GM19328 (cell line): ENCODE measurements around the gene KCNE1.
"Not testable (repeated sequence)": the region's sequence is repeated elsewhere in the genome, so short reads cannot be mapped to it uniquely, and the experiment has no call there.

ENCODE experiments used
- ATAC-seq: cut with Tn5 transposase; IDR thresholded peaks from one replicate; pipeline ENCODE4 v1.9.1; 2021; ENCODE audit warnings: mild to moderate bottlenecking, moderate library complexity; ENCODE audit not compliant: unreplicated experiment

The KCNE1 gene

GRCh38 chr21:34511787-34512455, at the start of gene KCNE1:
Gene KCNE1 (minus strand): TSS chr21:34512210. CDS start chr21:34449634, 62,576 bp downstream.
- ATAC-seq, result no peak

DNA sequence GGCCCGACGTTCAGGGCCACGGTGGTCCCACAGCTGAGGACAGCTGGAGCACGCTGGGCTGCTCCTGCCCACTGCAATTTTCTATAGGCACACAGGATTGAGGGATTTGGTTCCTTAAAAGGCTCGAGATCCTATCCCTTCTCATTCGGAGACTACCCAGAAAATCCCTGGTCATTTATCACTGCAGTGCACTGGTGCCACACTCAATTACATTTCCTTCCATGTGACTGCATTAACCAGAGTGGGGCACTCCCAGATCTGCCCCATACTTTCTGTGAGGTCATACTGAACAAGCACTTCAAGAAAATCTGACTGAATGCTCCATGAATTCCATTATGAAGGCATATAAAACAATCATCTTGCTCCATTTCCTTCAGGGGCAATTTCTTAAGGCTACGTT, 49.8 kb upstream of the KCNE1 start:
- ATAC-seq, result no peak

GRCh38 chr21:34560609-34561008, 48.6 kb upstream of the KCNE1 start:
- ATAC-seq, result no peak

GRCh38 chr21:34560021-34560420, 48.0 kb upstream of the KCNE1 start:
- ATAC-seq, result no peak

DNA sequence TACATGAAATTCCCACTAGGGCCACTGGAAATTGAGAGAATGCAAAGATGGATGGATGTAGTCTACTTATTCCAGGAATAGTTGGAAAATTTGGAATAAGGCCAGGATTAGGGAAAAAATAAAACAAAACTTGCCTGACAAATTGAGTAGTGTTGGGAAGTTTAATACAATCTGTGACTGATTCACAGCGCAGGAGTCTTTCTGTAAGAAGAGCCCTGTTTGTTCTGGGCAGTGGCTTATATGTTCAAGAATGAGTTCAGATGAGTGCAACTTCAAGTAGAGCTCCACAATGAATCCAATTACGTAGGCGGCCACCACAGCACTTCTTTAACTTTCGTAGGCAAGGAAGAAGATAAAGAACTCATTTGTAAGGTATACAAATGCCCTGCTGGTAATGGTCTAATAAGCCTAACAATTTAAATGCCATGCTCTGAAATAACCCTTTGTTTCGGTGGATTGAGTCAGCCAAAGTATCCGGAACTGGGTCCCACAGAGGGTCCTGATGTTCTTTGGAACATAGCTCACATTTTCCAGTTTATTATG, 47.1 kb upstream of the KCNE1 start:
- no peak for ATAC-seq

DNA sequence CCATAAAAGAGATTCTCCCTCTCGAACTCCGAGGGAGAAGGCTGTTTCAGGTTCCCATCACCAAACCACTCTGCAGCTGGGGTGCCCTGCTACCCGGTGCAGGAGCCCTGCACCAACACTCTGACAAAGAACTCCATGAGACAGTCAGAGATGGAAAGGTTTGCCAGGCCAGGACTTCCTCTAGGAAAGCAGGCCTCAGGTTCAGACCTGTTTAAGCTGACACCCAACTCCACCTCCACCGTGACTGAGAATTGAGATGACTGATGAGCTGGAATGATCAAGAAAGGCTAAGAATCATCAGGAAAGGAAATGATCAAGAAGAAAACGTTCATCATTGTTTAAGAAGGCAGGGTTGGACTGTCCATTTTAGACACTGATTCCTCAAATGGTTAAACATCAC, 46.2 kb upstream of the KCNE1 start:
- ATAC-seq, result no peak

DNA sequence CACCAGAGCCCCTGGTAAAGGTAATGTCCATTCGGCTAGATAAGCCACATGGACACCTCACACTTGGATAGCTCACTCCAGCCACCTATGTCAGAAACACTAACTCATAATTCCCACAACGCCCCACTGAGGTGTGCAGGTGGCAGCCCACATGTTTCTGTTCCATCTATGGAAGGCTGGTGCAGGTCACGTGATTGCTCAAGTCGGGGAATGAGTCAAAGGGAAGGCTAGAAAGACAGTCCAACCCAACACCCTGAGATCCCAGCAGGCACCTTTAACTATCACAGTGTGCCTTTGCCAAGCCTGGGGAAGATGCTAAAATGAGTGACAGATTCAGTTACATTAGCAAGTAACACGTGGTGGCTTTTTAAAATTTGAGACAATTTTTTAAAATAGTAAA, 45.3 kb upstream of the KCNE1 start:
- no peak for ATAC-seq

- not testable (repeated sequence) for ATAC-seq
Measured at GRCh38 chr21:34554670-34555069, 42.7 kb upstream of the KCNE1 start.

GRCh38 chr21:34554227-34554626, 42.2 kb upstream of the KCNE1 start:
- ATAC-seq, result no peak

GRCh38 chr21:34553151-34553952, 41.3 kb upstream of the KCNE1 start:
- no peak for ATAC-seq

DNA sequence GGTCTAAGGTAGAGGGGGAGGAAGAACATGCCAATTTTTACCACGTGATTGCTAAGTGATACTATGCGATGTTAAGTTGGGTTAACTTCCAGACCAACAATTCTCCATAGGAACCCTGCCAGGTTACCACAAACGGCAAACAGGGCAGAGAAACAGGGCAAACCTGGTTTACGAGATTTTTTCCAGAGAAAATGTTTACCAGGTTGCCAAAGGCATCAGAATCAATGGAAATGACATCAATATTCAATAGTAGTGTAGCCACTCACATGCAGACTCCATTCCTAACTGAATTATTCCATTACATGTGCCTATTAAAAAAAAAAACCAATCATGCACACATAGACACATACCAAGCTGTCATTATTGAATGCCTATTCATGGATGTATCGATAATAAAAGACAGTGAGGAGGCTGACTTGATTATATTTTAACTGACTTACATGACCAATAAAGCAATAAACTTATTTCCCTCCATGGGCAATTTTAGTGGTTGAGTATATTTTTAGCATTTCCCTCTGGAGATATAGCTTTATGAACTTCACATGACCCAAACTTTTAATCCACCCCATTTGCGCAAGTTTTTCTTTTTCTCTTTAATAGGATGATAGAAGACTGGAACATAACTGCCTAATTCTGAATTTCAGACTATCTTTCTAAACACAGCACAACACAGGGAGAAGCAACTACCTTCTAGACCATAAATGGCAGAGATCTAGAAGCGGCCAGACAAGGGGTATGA, 40.5 kb upstream of the KCNE1 start:
- ATAC-seq, result no peak

DNA sequence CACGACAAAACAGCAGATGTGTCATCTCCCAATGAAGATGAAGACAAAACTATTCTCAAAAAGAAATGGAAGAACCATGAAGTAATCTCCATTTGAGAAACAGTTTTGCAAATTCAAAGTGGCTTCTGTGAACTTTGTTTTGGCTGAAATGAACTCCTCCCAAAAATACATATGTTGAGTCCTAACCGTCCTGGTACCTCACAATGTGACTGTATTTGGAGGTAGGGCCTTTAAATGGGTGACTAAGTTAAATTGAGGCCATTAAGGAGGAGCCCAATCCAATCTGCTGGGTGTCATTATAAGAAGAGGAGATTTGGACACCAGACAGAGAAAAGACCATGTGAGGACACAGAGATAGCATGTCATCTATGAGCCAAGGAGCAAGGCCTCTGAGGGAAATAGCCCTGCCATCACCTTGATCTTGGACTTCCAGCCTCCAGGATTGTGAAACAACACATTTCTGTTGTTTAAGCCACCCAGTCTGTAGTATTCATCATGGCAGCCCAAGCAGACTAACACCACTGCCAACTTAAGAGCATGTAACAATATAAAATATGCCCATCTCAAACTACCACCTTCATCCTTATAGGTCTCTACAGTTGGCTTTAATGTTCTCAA, 38.3 kb upstream of the KCNE1 start:
- ATAC-seq, result no peak

DNA sequence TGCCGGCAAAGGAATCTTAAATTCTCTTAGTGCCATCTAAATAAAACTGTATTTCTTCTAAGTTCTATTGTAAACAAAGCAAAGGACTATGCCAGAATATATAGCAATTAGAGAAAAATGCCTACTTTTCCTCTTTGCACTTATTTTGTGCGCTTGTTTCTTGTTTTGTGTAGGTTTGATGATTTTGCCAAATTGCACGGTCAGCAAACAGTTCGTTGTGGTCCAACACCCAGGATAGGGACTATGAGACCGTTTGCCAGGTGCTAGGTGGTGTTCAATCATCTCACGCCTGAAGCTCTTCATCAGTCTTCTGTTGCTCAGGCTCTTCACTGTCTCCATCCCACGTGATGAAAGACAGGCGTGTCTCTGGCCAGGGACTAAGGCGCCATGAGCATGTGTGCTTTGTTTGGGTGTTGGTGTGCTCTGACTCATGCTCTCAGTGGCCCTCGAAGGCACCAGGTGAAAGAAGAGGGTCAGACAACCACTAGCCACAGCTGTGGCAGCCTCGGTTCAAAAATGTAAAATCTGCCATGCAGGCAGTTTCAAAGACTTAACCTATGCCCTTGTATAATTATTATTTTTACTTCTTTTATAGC, 36.9 kb upstream of the KCNE1 start:
- no peak for ATAC-seq

GRCh38 chr21:34546542-34546941, 34.5 kb upstream of the KCNE1 start:
- ATAC-seq, result no peak

- ATAC-seq, result peak; percentile 82
Measured at GRCh38 chr21:34545079-34545884, 33.3 kb upstream of the KCNE1 start.

GRCh38 chr21:34544032-34544496, 32.1 kb upstream of the KCNE1 start:
- ATAC-seq, result no peak

DNA sequence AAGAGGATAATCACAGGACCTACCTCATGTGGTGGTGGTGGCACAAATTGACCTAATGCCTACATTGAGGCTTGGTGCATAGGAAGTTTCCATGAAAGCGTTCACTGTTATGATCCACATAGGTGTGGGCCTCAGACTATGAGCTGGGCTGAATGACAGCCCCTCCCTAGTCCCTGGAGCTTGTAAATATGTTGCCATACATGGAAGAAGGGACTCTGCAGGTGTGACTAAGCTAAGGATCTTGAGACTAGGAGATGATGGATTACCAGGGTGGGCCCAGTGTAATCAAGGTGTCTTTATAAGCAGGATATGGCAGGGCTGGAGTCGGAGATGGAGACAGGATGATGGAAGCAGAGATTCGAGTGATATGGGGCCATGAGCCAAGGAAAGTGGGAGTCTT, 31.0 kb upstream of the KCNE1 start:
- ATAC-seq, result no peak

- no peak for ATAC-seq
Measured at GRCh38 chr21:34540206-34540605, 28.2 kb upstream of the KCNE1 start.

DNA sequence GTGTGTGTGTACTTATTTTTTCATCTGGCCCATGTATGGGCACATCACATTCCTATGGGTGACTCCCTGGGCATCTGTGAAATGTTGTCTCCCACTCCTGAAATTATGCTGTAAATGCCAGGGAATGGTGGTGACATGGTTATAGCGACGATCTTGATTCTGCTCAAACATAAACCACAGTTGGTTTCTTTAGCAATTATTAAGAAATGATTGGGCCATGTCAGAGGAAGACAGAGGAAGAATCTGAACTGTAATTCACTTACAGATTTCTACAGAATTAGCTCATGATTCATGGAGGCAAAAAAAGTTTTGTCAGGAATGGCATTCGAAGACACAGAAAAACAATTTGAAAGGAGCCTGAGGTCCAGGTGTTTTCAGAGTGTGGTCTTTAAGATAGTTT, 25.8 kb upstream of the KCNE1 start:
- no peak for ATAC-seq

DNA sequence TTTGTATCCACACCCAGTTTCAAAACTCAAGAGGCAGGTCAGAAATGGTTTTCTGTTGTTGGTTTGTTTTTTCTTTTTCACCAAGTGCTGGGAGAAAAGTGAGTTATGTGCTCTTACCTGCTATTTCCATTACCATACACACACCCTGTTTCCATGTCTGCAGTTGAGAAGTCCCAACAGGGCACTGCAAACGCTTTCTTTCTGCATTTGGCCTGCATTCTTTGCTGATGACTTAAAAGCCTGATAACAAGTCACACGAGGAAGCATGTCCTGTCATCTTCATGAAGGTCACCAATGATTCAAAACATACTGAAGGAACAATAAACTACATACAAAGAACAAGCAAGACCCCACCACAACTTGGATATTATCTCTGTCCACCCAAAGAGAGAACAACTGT, 24.8 kb upstream of the KCNE1 start:
- no peak for ATAC-seq
